Measurements from ENCODE around the gene CABLES2. TPM values are rescaled to one million over a fixed set of nuclear protein-coding genes. Genes with fewer than 3 reads are reported as not detected.

CABLES2 gene
- total and polyA plus RNA-seq, 9 of the 15 experiments (the other 6 are each of a cell fraction or from before 2014, with no cell fraction given) = 0.46 to 4.2 (median 1.6) TPM

DNA sequence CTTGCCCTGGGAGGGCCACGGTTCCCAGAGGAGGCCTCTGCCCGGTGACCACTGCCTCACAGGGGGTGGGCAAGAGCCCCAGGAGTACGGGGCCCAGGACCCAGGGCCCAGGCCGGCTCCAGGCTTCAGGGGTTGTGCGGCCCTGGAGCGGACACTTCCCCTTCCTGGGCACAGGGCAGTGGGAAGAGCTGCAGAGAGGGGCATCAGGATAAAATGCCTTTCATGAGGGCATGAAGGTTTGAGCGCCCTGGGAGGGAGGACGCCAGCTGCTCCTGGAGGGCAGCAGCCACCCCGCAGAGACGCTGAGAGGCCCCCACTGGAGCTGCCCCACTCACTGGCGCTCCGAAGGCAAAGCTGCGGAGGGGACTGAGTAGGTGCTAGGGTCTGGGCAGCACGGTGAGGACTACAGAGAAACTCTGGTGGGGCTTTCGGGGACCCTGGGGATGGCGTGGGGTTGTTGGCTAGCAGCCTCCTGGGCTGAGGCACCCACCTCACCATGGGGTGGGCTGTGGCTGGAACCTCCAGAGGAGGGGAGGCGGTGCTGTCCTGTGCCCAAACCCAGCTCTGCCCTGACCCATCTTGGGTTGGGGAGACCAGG is 50.4 kb downstream of the CABLES2 start:
- Histone ChIP-seq H3K4me1 (replicated peaks in 1 of 2; ENCODE audit: control insufficient read depth in 2 of 2, insufficient read depth in 2 of 2, low read length in 2 of 2) (peaks cover 30 to 88% of the 10 kb centered on the region in 2 experiments), H3K9me3 (replicated peaks; ENCODE audit: control insufficient read depth, insufficient read depth, low read depth, low read length) (no peaks in the 10 kb centered on the region), H3K27me3 (ENCODE audit: control insufficient read depth in 2 of 2, insufficient read depth in 2 of 2, low read length in 2 of 2) (no peaks in the 10 kb centered on the region), H3K9ac (ENCODE audit: insufficient read depth in 1 of 2, low read depth in 2 of 2, low read length in 2 of 2) (peak overlapping the region; percentile 89 to 93; a peak in 3 of 4 replicates), H3K79me2 (ENCODE audit: control insufficient read depth, insufficient read depth, low read length) (peaks cover 53% of the 10 kb centered on the region), H2AFZ (ENCODE audit: low read depth, low read length) (0 out of 2 replicates have a peak overlapping the region, but pooled peaks have one; percentile 40), H4K20me1 (replicated peaks; ENCODE audit: control insufficient read depth, insufficient read depth, low read length) (0 out of 2 replicates have a peak, but pooled peaks cover 3% of the 10 kb centered on the region), H3K4me2 (ENCODE audit: insufficient read depth, low read length) (peak overlapping the region; percentile 97), H3K27ac (ENCODE audit: extremely low read depth, low read depth, low read length) (peak overlapping the region; percentile 92; the same call in 2 of the 3 replicates), H3K36me3 (ENCODE audit: control insufficient read depth, insufficient read depth, low read length) (peaks cover 65% of the 10 kb centered on the region; the same call in 1 of the 3 replicates), H3K4me3 (no peak overlapping the region; the same call in 1 of the 2 replicates), H3K9me1 (ENCODE audit: control insufficient read depth, insufficient read depth, low read length) (no peaks in the 10 kb centered on the region)
- ATAC-seq = no peak
- ChIA-PET POLR2A (interaction anchor here (0.5 to 1.2 kb wide), 4 partner anchors 8 to 18 kb away, joined by 3 to 6 read pairs (median 3); partner anchors contain the start of gene LAMA5), CTCF (ENCODE audit: low intra/inter-chr PET ratio) (no interaction called here)
- DNase-seq (ENCODE audit: extremely low read depth in 1 of 4, low spot score in 3 of 4) = peak in 1 of 4 experiments; percentile 29
- no TSS peak for BruUV-seq (replicated peaks)
- 77% methylated on average over 11 of the region's 17 CpGs for WGBS (ENCODE audit: insufficient coverage, low coverage, missing lambda C conversion rate)
- FAIRE-seq = no peak
- in situ Hi-C loops (cut with MboI) (no loop called here), intact Hi-C loops (cut with micrococcal nuclease) (no loop called here)
- TF ChIP-seq ZNF165 (CRISPR knock-in tag; IDR thresholded peaks at IDR 0.05; ENCODE audit: borderline replicate concordance) (no peak), ZC3H11A (IDR thresholded peaks at IDR 0.05; ENCODE audit: low read depth, low read length) (no peak), HIVEP1 (CRISPR knock-in tag; IDR thresholded peaks at IDR 0.05) (no peak), ZNF311 (CRISPR knock-in tag; IDR thresholded peaks at IDR 0.05) (no peak), JUND (IDR thresholded peaks at IDR 0.05; ENCODE audit: borderline replicate concordance, low read depth, low read length) (no peak), JUND (tag; IDR thresholded peaks at IDR 0.05; ENCODE audit: borderline replicate concordance, low read depth, low read length) (no peak), NCOA6 (IDR thresholded peaks at IDR 0.05) (no peak), ETS2 (tag; IDR thresholded peaks at IDR 0.05; ENCODE audit: borderline replicate concordance, poor library complexity, severe bottlenecking) (no peak), ELF2 (CRISPR knock-in tag; IDR thresholded peaks at IDR 0.05) (no peak), CBFA2T2 (conservative IDR thresholded peaks at IDR 0.05) (no peak)
- TF ChIP-seq, protein P1, sequence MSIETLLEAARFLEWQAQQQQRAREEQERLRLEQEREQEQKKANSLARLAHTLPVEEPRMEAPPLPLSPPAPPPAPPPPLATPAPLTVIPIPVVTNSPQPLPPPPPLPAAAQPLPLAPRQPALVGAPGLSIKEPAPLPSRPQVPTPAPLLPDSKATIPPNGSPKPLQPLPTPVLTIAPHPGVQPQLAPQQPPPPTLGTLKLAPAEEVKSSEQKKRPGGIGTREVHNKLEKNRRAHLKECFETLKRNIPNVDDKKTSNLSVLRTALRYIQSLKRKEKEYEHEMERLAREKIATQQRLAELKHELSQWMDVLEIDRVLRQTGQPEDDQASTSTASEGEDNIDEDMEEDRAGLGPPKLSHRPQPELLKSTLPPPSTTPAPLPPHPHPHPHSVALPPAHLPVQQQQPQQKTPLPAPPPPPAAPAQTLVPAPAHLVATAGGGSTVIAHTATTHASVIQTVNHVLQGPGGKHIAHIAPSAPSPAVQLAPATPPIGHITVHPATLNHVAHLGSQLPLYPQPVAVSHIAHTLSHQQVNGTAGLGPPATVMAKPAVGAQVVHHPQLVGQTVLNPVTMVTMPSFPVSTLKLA (conservative IDR thresholded peaks at IDR 0.05) = no peak
- TF ChIP-seq, protein P2, sequence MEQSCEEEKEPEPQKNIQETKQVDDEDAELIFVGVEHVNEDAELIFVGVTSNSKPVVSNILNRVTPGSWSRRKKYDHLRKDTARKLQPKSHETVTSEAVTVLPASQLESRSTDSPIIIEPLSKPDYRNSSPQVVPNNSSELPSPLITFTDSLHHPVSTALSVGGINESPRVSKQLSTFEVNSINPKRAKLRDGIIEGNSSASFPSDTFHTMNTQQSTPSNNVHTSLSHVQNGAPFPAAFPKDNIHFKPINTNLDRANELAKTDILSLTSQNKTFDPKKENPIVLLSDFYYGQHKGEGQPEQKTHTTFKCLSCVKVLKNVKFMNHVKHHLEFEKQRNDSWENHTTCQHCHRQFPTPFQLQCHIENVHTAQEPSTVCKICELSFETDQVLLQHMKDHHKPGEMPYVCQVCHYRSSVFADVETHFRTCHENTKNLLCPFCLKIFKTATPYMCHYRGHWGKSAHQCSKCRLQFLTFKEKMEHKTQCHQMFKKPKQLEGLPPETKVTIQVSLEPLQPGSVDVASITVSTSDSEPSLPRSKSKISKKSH (CRISPR knock-in tag; IDR thresholded peaks at IDR 0.05) = no peak
- TF ChIP-seq, protein P3, sequence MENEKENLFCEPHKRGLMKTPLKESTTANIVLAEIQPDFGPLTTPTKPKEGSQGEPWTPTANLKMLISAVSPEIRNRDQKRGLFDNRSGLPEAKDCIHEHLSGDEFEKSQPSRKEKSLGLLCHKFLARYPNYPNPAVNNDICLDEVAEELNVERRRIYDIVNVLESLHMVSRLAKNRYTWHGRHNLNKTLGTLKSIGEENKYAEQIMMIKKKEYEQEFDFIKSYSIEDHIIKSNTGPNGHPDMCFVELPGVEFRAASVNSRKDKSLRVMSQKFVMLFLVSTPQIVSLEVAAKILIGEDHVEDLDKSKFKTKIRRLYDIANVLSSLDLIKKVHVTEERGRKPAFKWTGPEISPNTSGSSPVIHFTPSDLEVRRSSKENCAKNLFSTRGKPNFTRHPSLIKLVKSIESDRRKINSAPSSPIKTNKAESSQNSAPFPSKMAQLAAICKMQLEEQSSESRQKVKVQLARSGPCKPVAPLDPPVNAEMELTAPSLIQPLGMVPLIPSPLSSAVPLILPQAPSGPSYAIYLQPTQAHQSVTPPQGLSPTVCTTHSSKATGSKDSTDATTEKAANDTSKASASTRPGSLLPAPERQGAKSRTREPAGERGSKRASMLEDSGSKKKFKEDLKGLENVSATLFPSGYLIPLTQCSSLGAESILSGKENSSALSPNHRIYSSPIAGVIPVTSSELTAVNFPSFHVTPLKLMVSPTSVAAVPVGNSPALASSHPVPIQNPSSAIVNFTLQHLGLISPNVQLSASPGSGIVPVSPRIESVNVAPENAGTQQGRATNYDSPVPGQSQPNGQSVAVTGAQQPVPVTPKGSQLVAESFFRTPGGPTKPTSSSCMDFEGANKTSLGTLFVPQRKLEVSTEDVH (IDR thresholded peaks at IDR 0.05; ENCODE audit: low read depth, partially characterized antibody) = no peak
- TF ChIP-seq, protein P4, sequence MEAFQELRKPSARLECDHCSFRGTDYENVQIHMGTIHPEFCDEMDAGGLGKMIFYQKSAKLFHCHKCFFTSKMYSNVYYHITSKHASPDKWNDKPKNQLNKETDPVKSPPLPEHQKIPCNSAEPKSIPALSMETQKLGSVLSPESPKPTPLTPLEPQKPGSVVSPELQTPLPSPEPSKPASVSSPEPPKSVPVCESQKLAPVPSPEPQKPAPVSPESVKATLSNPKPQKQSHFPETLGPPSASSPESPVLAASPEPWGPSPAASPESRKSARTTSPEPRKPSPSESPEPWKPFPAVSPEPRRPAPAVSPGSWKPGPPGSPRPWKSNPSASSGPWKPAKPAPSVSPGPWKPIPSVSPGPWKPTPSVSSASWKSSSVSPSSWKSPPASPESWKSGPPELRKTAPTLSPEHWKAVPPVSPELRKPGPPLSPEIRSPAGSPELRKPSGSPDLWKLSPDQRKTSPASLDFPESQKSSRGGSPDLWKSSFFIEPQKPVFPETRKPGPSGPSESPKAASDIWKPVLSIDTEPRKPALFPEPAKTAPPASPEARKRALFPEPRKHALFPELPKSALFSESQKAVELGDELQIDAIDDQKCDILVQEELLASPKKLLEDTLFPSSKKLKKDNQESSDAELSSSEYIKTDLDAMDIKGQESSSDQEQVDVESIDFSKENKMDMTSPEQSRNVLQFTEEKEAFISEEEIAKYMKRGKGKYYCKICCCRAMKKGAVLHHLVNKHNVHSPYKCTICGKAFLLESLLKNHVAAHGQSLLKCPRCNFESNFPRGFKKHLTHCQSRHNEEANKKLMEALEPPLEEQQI (IDR thresholded peaks at IDR 0.05) = no peak

Measured in K562 (cell line).